GM12874 (cell line): ENCODE measurements around the gene NAPSA.

Experiments used
- CTCF ChIP-seq: IDR thresholded peaks from 2 replicates; pipeline ENCODE4 v1.5.1; 2011; ENCODE audit warnings: low read depth, mild to moderate bottlenecking, control low read depth, low read length, moderate library complexity; ENCODE audit not compliant: insufficient read depth

NAPSA gene

DNA sequence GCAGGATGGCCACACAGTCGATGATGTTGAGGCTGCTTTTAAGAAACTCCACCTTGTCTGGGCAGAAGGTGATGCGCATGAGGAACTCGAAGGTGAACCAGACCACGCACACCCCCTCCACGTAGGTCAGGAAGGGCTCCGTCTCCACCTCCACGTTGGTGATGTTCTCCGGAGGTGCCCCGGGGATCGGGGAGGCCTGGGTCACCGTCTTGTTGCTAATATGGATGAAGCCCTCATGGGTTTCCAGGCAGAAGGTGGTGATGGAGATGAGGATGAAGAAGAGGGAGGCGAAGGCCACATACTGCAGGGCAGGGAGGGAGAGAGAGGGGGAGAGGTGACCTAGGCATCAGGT is 41.7 kb downstream of the NAPSA start:
- no peak for TF ChIP-seq CTCF

- TF ChIP-seq CTCF, result no peak
Observed at GRCh38 chr19:50322931-50323781, 42.3 kb downstream of the NAPSA start.

DNA sequence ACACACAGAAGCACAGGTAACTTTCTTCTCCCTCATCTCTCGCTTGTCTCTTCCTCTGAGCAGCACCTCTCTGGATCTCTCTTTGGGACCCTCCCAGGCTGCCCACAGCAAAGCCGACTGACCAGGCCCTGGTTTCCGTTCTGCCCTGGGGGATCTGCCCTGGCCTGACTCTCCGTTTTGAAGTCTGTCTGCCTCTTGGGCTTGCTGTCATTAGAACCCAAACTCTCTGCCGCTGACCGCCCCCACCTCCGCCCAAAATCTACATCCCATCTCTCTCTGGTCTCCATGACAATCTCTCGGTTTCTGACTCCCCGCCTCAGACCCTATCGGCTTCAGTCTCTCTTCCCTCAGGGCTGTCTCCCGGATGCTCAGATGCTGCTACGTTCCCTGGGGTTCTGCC is 43.2 kb downstream of the NAPSA start:
- no peak for TF ChIP-seq CTCF

DNA sequence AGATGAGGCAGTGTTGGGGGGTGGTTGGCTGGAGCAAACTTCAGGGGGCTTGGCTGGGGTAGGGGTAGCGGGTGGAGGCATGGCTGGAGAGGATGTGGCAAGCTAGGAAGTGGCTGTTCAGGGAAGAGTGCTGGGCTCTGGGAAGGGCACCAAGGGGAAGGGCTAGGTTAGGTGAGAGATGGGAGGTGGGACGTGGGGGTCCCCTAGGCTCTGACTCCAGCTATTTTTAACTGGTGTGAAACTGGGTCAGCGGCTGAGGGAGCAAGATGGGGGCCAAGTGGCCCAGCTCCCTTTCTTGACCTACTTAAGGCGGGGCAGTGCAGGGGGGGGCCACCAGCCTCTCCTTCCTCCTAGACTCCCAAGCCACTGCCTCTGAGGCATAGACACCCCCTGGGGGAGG is 43.6 kb downstream of the NAPSA start:
- no peak for TF ChIP-seq CTCF

DNA sequence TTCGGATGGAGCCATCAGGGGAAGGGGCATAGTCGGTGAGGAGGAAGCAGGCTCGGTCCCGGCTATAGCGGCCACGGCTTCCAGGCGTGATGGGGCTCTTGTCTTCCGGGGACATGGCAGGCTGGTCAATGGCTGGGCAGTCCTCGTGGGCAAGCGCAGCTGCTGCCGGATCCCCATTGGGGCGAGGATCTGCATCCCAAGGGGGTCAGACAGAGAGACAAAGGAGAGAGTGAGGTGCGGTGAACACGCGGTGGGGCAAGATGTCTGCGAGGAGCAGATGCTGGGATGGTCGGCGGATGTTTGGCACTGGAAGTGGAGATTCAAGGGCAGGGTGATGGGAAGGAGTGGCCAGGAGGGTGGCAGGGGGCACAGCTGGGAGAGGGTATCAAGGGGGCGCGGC is 44.8 kb downstream of the NAPSA start:
- TF ChIP-seq CTCF, result no peak

- TF ChIP-seq CTCF, result no peak
Observed at GRCh38 chr19:50320051-50320450, 45.4 kb downstream of the NAPSA start.

DNA sequence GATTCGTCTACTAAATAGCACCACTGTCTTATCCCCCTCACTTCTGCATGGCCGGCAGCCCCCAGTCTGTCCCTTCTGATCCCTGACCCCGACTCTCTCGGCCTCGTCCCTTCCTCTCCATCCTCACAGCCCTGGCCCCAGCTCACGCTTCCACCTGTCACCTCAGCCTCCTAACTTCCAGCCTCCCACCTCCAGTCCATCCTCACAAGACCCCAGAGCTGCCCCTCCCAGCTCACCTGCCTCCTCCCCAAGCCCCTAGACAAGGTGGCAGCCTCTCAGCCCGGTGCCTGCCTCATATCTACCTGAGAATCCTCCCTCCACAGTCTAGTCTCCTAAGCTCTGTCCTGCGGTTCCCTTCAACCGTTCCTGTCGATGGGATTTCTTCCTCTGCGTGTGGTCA is 46.3 kb downstream of the NAPSA start:
- no peak for TF ChIP-seq CTCF
